ENCODE data around the gene SLC6A19.

DNA sequence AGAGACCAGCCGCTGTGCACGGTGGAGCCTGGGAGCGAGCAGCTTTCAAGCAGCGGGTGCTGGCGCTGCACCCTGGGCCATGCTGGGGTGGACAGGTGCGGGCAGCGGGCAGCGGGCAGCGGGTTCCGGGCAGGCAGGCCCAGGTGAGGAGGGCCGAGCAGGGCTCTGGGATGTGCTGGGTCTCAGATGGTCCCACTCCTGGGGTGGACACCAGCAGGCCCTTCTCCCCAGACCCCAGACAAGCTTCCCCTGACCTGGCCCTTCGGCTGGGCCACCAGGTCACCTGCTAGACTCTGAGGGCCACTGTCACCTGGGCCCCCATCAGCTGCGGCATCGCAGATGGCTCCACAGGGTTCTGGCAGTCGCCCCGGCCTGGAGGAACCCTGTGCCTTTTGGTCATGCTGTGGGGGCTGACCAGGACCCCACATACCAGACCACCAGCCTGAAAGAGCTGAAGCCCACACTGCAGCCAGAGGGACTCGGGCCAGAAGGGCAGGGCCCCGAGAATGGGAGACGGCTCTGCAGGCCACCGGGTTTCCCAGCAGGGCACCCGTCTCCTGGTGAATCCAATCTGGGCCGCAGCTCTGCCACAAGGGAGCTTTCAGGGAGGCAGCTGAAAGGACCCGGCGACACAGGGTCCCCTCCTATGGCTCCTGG lies 2.0 kb downstream of the SLC6A19 start:
- TF ChIP-seq POLR2A (IDR thresholded peaks at IDR 0.05), result no peak
- TF ChIP-seq, protein P1, sequence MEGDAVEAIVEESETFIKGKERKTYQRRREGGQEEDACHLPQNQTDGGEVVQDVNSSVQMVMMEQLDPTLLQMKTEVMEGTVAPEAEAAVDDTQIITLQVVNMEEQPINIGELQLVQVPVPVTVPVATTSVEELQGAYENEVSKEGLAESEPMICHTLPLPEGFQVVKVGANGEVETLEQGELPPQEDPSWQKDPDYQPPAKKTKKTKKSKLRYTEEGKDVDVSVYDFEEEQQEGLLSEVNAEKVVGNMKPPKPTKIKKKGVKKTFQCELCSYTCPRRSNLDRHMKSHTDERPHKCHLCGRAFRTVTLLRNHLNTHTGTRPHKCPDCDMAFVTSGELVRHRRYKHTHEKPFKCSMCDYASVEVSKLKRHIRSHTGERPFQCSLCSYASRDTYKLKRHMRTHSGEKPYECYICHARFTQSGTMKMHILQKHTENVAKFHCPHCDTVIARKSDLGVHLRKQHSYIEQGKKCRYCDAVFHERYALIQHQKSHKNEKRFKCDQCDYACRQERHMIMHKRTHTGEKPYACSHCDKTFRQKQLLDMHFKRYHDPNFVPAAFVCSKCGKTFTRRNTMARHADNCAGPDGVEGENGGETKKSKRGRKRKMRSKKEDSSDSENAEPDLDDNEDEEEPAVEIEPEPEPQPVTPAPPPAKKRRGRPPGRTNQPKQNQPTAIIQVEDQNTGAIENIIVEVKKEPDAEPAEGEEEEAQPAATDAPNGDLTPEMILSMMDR (IDR thresholded peaks at IDR 0.05), result no peak

Measured in heart left ventricle (tissue), 13 donors.